Measurements from ENCODE around the gene INPP5A. TPM values are rescaled to one million over a fixed set of nuclear protein-coding genes. Genes with fewer than 3 reads are reported as not detected.

The INPP5A gene
- total and polyA plus RNA-seq, 10 of the 15 experiments (the other 5 are each of a cell fraction or from before 2014, with no cell fraction given), result 0.52 to 15.0 (median 6.3) TPM

- Histone ChIP-seq H3K27ac (ENCODE audit: control insufficient read depth, insufficient read depth) (no peak overlapping the region), H3K27me3 (replicated peaks in 1 of 2; ENCODE audit: control insufficient read depth in 2 of 2, insufficient read depth in 2 of 2, low read length in 1 of 2) (no peaks in the 10 kb centered on the region), H3K4me3 (no peak overlapping the region), H2AFZ (ENCODE audit: control insufficient read depth, low read depth, low read length) (no peak overlapping the region), H3K9me3 (replicated peaks; ENCODE audit: control insufficient read depth, insufficient read depth, low read length) (no peaks in the 10 kb centered on the region), H3K4me2 (ENCODE audit: control insufficient read depth, insufficient read depth) (no peak overlapping the region), H3K79me2 (ENCODE audit: control insufficient read depth, insufficient read depth, low read length) (no peaks in the 10 kb centered on the region; the same call in 1 of the 2 replicates), H4K20me1 (ENCODE audit: control insufficient read depth, insufficient read depth) (no peaks in the 10 kb centered on the region), H3K9ac (ENCODE audit: control insufficient read depth, insufficient read depth, low read length) (no peak overlapping the region), H3K4me1 (ENCODE audit: control insufficient read depth, insufficient read depth, low read length) (no peaks in the 10 kb centered on the region), H3K36me3 (ENCODE audit: control insufficient read depth in 2 of 2, insufficient read depth in 2 of 2, low read length in 1 of 2) (no peaks in the 10 kb centered on the region)
- ChIA-PET RAD21 (ENCODE audit: unreplicated experiment) (no interaction called here), CTCF (interaction anchor here (0.6 to 1.1 kb wide), 2 partner anchors 11 to 351 kb away, joined by 3 read pairs; no protein-coding TSS in a partner anchor), POLR2A (interaction anchor here (1.3 kb wide), 1 partner anchor 11 kb away, joined by 6 read pairs; no protein-coding TSS in a partner anchor), SMC1A (ENCODE audit: uncharacterized antibody, unreplicated experiment) (no interaction called here)
- in situ Hi-C loops (cut with MboI), result no loop called here
- FAIRE-seq, result no peak
- no TSS peak for BruUV-seq (replicated peaks)
- no peak for ATAC-seq
- intact Hi-C loops (cut with micrococcal nuclease; ENCODE audit: unreplicated experiment), result no loop called here
- TF ChIP-seq YY1 (IDR thresholded peaks at IDR 0.05; ENCODE audit: low read depth, low read length) (no peak), NR2C1 (IDR thresholded peaks at IDR 0.05) (no peak), TCF3 (IDR thresholded peaks at IDR 0.05; ENCODE audit: borderline replicate concordance, insufficient read depth, low read depth, low read length) (no peak), SP1 (IDR thresholded peaks at IDR 0.05; ENCODE audit: low read depth, low read length) (no peak), MEF2B (IDR thresholded peaks at IDR 0.05; ENCODE audit: partially characterized antibody, poor library complexity, severe bottlenecking) (no peak), WRNIP1 (IDR thresholded peaks at IDR 0.05; ENCODE audit: borderline replicate concordance, low read depth, low read length) (no peak), ZNF274 (IDR thresholded peaks at IDR 0.05; ENCODE audit: insufficient read depth, insufficient read length) (no peak), SIX5 (IDR thresholded peaks at IDR 0.05; ENCODE audit: low read depth, low read length, severe bottlenecking) (no peak), SRF (IDR thresholded peaks at IDR 0.05; ENCODE audit: low read depth in 2 of 2, low read length in 2 of 2) (no peak), HDAC6 (IDR thresholded peaks at IDR 0.05; ENCODE audit: unreplicated experiment) (no peak), TCF12 (IDR thresholded peaks at IDR 0.05; ENCODE audit: low read depth, low read length) (no peak)
- DNase-seq (ENCODE audit: low read depth, low spot score), result no peak
- 80% methylated on average over 5 of the region's 5 CpGs for WGBS (ENCODE audit: insufficient coverage, insufficient replicate concordance, low lambda C conversion rate, missing lambda C conversion rate)
Observed at GRCh38 chr10:132582771-132583170, 45.2 kb downstream of the INPP5A start.

Data from GM12878 (cell line).